ENCODE results near the gene TBC1D22A.
"Not testable (repeated sequence)": the region's sequence is repeated elsewhere in the genome, so short reads cannot be mapped to it uniquely, and the experiment has no call there.

Gene TBC1D22A

GRCh38 chr22:46774253-46774979, 12.0 kb downstream of the TBC1D22A start:
- DNase-seq (ENCODE audit: low spot score): no peak

GRCh38 chr22:46774980-46775849, 12.8 kb downstream of the TBC1D22A start:
- no peak for DNase-seq (ENCODE audit: low spot score)

- DNase-seq (ENCODE audit: low spot score): no peak
Measured at GRCh38 chr22:46775850-46776826, 13.7 kb downstream of the TBC1D22A start.

GRCh38 chr22:46776876-46777608, 14.6 kb downstream of the TBC1D22A start:
- DNase-seq (ENCODE audit: low spot score): no peak

- DNase-seq (ENCODE audit: low spot score): peak; percentile 26
Measured at GRCh38 chr22:46777609-46777970, 15.1 kb downstream of the TBC1D22A start.

GRCh38 chr22:46779023-46779422, 16.6 kb downstream of the TBC1D22A start:
- no peak for DNase-seq (ENCODE audit: low spot score)

- DNase-seq (ENCODE audit: low spot score): no peak
Measured at GRCh38 chr22:46779651-46780050, 17.2 kb downstream of the TBC1D22A start.

- DNase-seq (ENCODE audit: low spot score): no peak
Measured at GRCh38 chr22:46780453-46780852, 18.0 kb downstream of the TBC1D22A start.

GRCh38 chr22:46781291-46781690, 18.8 kb downstream of the TBC1D22A start:
- no peak for DNase-seq (ENCODE audit: low spot score)

- DNase-seq (ENCODE audit: low spot score): not testable (repeated sequence)
Measured at GRCh38 chr22:46782200-46782599, 19.8 kb downstream of the TBC1D22A start.

GRCh38 chr22:46783721-46784120, 21.3 kb downstream of the TBC1D22A start:
- no peak for DNase-seq (ENCODE audit: low spot score)

GRCh38 chr22:46788441-46789172, 26.2 kb downstream of the TBC1D22A start:
- DNase-seq (ENCODE audit: low spot score): no peak

GRCh38 chr22:46789992-46790391, 27.5 kb downstream of the TBC1D22A start:
- DNase-seq (ENCODE audit: low spot score): no peak

- peak; percentile 86 for DNase-seq (ENCODE audit: low spot score)
Measured at GRCh38 chr22:46791201-46791731, 28.8 kb downstream of the TBC1D22A start.

- DNase-seq (ENCODE audit: low spot score): no peak
Measured at GRCh38 chr22:46792061-46792796, 29.8 kb downstream of the TBC1D22A start.

GRCh38 chr22:46792841-46793261, 30.4 kb downstream of the TBC1D22A start:
- no peak for DNase-seq (ENCODE audit: low spot score)

- no peak for DNase-seq (ENCODE audit: low spot score)
Measured at GRCh38 chr22:46793497-46793896, 31.0 kb downstream of the TBC1D22A start.

GRCh38 chr22:46794067-46794466, 31.6 kb downstream of the TBC1D22A start:
- no peak for DNase-seq (ENCODE audit: low spot score)

- no peak for DNase-seq (ENCODE audit: low spot score)
Measured at GRCh38 chr22:46794491-46794890, 32.0 kb downstream of the TBC1D22A start.

GRCh38 chr22:46795140-46795539, 32.7 kb downstream of the TBC1D22A start:
- no peak for DNase-seq (ENCODE audit: low spot score)
